HepG2 (cell line): ENCODE results near the gene AUP1. TPM values are rescaled to one million over a fixed set of nuclear protein-coding genes. Genes with fewer than 3 reads are reported as not detected.

ENCODE experiments used
- AGO2 ChIP-seq: fragments of 200-400 bp; formaldehyde crosslinking; optimal IDR thresholded peaks from 2 replicates; pipeline ENCODE3; 2017; ENCODE audit warnings: mild to moderate bottlenecking, low read depth, low read length, moderate library complexity
- BCL3 ChIP-seq: sonication (generic); formaldehyde crosslinking; IDR thresholded peaks from 2 replicates; pipeline ENCODE4 v1.5.1; 2020; ENCODE audit warnings: mild to moderate bottlenecking, missing genetic modification reagents, moderate library complexity
- ESRRA ChIP-seq: sonication (generic); formaldehyde crosslinking; IDR thresholded peaks from 2 replicates; pipeline ENCODE4 v1.5.1; 2020; ENCODE audit warnings: mild to moderate bottlenecking, low read depth, missing genetic modification reagents
- FOXA3 ChIP-seq: IDR thresholded peaks from 2 replicates; pipeline ENCODE4 v1.6.1; 2016; ENCODE audit warnings: missing genetic modification reagents, missing compliant biosample characterization
- HNF1B ChIP-seq: sonication (generic); formaldehyde crosslinking; IDR thresholded peaks from 2 replicates; pipeline ENCODE4 v1.5.1; 2020; ENCODE audit warnings: mild to moderate bottlenecking, moderate library complexity, missing genetic modification reagents
- KDM5A ChIP-seq: fragments of 200-600 bp; sonication (generic); IDR thresholded peaks from 2 replicates; pipeline ENCODE4 v1.7.0; 2018; ENCODE audit warnings: antibody characterized with exemption, mild to moderate bottlenecking, low read length, borderline replicate concordance
- KLF12 ChIP-seq: sonication (generic); formaldehyde crosslinking; IDR thresholded peaks from 2 replicates; pipeline ENCODE4 v1.4.0; 2020; ENCODE audit warnings: missing genetic modification reagents, borderline replicate concordance
- MLLT10 ChIP-seq: sonication (generic); formaldehyde crosslinking; IDR thresholded peaks from 2 replicates; pipeline ENCODE4 v1.4.0; 2020; ENCODE audit warnings: missing genetic modification reagents
- PITX1 ChIP-seq: sonication (generic); formaldehyde crosslinking; IDR thresholded peaks from 2 replicates; pipeline ENCODE4 v1.5.1; 2020; ENCODE audit warnings: mild to moderate bottlenecking, missing genetic modification reagents
- PRDM4 ChIP-seq: sonication (generic); formaldehyde crosslinking; IDR thresholded peaks from 2 replicates; pipeline ENCODE4 v1.9.0; 2021; ENCODE audit warnings: missing genetic modification reagents, borderline replicate concordance
- SOX13 ChIP-seq, 3 experiments: fragments of 450-650 bp in 1 of 3; sonication (generic) in 1 of 3; formaldehyde crosslinking in 1 of 3; IDR thresholded peaks in 2 of 3; conservative IDR thresholded peaks in 1 of 3; 2 replicates each; pipeline versions ENCODE4 v1.5.0 to v1.6.1; 2016 to 2020; ENCODE audit warnings: antibody characterized with exemption in 1 of 3, mild to moderate bottlenecking in 1 of 3, missing compliant biosample characterization in 1 of 3, missing genetic modification reagents in 1 of 3, moderate library complexity in 1 of 3
- TFDP2 ChIP-seq: sonication (generic); formaldehyde crosslinking; IDR thresholded peaks from 2 replicates; pipeline ENCODE4 v1.4.0; 2020; ENCODE audit warnings: missing genetic modification reagents
- XRCC5 ChIP-seq: fragments of 200-400 bp; formaldehyde crosslinking; optimal IDR thresholded peaks from 2 replicates; pipeline ENCODE3; 2017; ENCODE audit warnings: mild to moderate bottlenecking, low read length
- YEATS4 ChIP-seq: sonication (generic); formaldehyde crosslinking; IDR thresholded peaks from 2 replicates; pipeline ENCODE4 v1.4.0; 2020; ENCODE audit warnings: missing genetic modification reagents, borderline replicate concordance
- ZBTB1 ChIP-seq: sonication (generic); formaldehyde crosslinking; IDR thresholded peaks from 2 replicates; pipeline ENCODE4 v1.4.0; 2020; ENCODE audit warnings: missing genetic modification reagents, borderline replicate concordance
- ZNF282 ChIP-seq: fragments of 450-650 bp; IDR thresholded peaks from 2 replicates; pipeline ENCODE4 v1.6.1; 2018; ENCODE audit not compliant: partially characterized antibody
- ZNF569 ChIP-seq: sonication (generic); formaldehyde crosslinking; IDR thresholded peaks from 2 replicates; pipeline ENCODE4 v1.5.0; 2020; ENCODE audit warnings: mild to moderate bottlenecking, missing genetic modification reagents, moderate library complexity, borderline replicate concordance
- ZNF839 ChIP-seq: sonication (generic); formaldehyde crosslinking; IDR thresholded peaks from 2 replicates; pipeline ENCODE4 v1.4.0; 2020; ENCODE audit warnings: missing genetic modification reagents, mild to moderate bottlenecking, borderline replicate concordance
- ZSCAN22 ChIP-seq: sonication (generic); formaldehyde crosslinking; IDR thresholded peaks from 2 replicates; pipeline ENCODE4 v1.4.0; 2020; ENCODE audit warnings: mild to moderate bottlenecking, missing genetic modification reagents
- ZXDC ChIP-seq: sonication (generic); formaldehyde crosslinking; IDR thresholded peaks from 2 replicates; pipeline ENCODE4 v1.5.0; 2020; ENCODE audit warnings: mild to moderate bottlenecking, missing genetic modification reagents
- polyA plus RNA-seq, 8 experiments: library from polyadenylated mRNA; depleted of rRNA in 3 of 8; stranded (reverse) in 7 of 8; unstranded in 1 of 8; fragments of >200 nt; fragmentation: Illumina TruSeq in 4 of 8; extraction: Trizol in 4 of 8; gene quantifications; 2 replicates each; pipeline versions ENCODE4 v1.2.1 to v1.2.3, GENCODE V29; 2011 to 2016; ENCODE audit warnings: low read depth in 4 of 8, missing spikeins in 1 of 8, mixed read lengths in 1 of 8; ENCODE audit not compliant: insufficient read depth in 1 of 8
- total RNA-seq, 5 experiments: library from RNA; depleted of rRNA; stranded (reverse); fragments of >200 nt; fragmentation: Illumina TruSeq; extraction: Trizol; gene quantifications; 2 replicates each; pipeline ENCODE4 v1.2.3, GENCODE V29; 2016; ENCODE audit warnings: low read depth in 1 of 5

Gene AUP1
- total and polyA plus RNA-seq, 2 of the 13 experiments (the other 11 are each of a cell fraction or from before 2014, with no cell fraction given), result 174 to 267 TPM

- TF ChIP-seq TFDP2 (CRISPR knock-in tag), result no peak
- TF ChIP-seq XRCC5, result no peak
- peak; percentile 92 for TF ChIP-seq AGO2
- no peak for TF ChIP-seq KLF12 (CRISPR knock-in tag)
- TF ChIP-seq ZNF569 (CRISPR knock-in tag), result no peak
- no peak for TF ChIP-seq ZXDC (CRISPR knock-in tag)
- no peak for TF ChIP-seq HNF1B (CRISPR knock-in tag)
- TF ChIP-seq ZBTB1 (CRISPR knock-in tag), result no peak
- no peak for TF ChIP-seq ZNF839
- TF ChIP-seq ZSCAN22 (CRISPR knock-in tag), result no peak
- no peak for TF ChIP-seq KDM5A
- no peak for TF ChIP-seq ZNF282
- no peak for TF ChIP-seq PRDM4 (CRISPR knock-in tag)
- no peak for TF ChIP-seq FOXA3 (CRISPR knock-in tag)
- no peak for TF ChIP-seq SOX13 (IDR thresholded peaks at IDR 0.05)
- no peak for TF ChIP-seq SOX13 (CRISPR knock-in tag; conservative IDR thresholded peaks at IDR 0.05 in 1 of 2, IDR thresholded peaks at IDR 0.05 in 1 of 2)
- peak; percentile 58; the same call in 1 of the 2 replicates for TF ChIP-seq ESRRA (CRISPR knock-in tag)
- no peak for TF ChIP-seq YEATS4 (CRISPR knock-in tag)
- TF ChIP-seq BCL3 (CRISPR knock-in tag), result no peak
- TF ChIP-seq MLLT10 (CRISPR knock-in tag), result no peak
- peak; percentile 49 for TF ChIP-seq PITX1
Measured at GRCh38 chr2:74499267-74499939, 30.1 kb downstream of the AUP1 start, which contains the start of gene LBX2 (continued).
